NCI-H1092 (cell line): Measurements from ENCODE around the gene ABCC5.

Source experiments
- DNase-seq: peaks from one replicate; lab custom pipeline; 2025; lab: John Stamatoyannopoulos, UW

ABCC5 gene

DNA sequence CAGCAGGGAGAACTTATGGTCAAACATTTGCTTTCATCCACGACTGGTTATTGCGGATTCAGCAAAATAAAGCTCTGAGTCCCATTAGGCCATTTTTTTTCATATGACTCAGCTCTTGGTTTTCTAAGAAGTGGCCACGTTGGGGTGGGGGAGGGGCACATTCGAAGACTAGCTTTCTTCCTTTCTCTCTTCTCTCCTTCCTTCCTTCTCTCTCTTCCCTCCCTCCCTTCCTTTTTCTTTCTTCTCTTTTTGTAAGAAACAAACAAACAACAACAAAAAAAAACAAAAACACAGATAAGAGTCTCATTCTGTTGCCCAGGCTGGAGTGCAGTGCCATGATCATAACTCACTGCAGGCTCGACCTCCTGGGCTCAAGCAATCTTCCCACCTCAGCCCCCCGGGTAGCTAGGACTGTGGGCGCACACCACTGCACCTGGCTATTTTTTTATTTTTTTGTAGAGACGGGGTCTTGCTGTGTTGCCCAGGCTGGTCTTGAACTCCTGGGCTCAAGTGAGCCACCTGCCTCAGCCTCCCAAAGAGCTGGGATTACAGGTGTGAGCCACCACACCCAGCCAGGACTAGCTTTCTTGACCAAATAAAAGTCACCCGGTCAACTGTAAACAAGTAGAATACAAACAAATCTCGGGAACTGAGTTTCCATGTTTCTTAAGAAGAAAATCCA is 41.6 kb downstream of the ABCC5 start:
- DNase-seq: no peak

DNA sequence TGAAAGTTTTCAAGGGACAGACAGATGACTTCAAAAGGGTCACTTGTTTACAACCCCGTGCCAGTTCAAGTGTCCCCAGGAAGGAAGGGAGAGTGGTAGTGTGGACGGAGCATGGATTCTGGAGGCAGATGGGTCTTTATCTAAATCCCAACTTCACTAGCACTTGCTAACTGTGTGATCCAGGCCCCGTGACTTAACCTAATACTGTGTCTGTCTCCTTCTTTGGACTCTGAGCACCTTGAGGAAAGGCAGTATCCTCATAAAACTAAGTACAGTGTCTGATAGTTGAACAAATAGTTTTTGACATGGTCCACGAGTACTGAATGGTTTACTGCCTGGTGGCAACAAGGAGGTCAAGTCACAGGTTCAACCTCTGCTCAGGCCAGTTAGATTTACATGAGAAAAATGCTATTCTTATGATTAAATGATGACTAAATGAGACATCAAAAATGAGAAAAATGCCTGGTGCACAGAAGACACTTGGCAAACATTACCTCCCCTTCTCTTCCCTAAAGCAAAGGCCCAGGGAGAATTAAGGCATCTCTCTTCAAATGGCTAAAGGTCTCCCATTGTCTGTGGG is 48.9 kb downstream of the ABCC5 start:
- DNase-seq: no peak

DNA sequence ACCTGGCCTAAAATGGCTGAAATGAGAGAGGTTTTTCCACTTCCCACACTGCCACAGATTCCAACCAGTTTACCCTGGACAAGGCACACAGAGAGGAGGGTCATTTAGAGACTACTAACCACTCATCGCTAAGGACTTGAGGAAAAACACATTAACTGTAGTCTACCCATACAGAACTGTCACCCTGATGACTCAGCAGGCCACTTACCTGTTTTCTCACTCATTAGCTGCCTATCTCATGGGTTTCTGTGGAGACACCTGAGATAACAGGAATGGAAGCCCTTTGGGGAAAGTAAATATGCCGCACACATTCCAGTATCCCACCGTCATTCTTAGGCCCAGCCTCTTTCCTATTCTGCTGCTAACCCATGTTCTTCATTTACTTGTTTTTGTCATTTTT is 50.0 kb downstream of the ABCC5 start:
- no peak for DNase-seq

DNA sequence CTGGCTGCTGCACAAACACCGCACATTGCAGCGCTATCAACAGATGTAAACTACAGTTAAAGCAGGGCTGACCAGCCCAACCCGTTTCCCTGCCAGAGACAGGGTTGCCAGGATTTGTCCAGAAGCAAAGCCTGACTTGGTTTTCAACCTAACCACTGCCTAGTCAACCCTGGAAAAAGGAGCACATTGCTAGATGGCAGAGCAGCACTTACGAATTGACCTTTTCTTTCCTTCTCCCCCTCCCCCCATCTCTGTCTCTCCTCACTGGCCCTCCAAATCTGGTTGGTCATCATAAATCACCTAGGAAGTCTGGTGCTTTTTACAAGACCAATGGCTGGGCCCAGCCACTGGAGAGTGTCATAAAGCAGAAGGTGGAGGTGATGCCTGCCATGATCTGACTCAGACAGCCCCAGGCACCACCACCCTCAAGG is 51.3 kb downstream of the ABCC5 start:
- no peak for DNase-seq

DNA sequence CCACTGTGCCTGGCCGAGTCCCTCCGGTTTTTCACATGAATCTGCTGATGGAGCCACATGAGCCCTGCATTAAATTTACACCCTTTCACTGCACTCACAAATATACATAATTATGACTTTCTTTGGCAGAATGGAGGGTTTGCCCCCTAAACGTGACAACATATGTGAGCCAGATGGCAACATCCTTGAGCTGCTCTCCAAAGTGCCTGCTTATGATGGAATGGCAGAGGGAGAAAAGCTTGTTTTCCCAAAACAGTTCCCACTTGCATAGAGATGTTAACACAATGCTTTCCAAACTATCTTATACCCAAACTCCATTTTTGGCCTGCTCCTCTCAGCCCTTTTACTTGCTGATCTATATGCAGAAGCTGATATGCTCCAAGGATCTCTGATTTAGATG is 54.9 kb downstream of the ABCC5 start:
- DNase-seq: no peak

DNA sequence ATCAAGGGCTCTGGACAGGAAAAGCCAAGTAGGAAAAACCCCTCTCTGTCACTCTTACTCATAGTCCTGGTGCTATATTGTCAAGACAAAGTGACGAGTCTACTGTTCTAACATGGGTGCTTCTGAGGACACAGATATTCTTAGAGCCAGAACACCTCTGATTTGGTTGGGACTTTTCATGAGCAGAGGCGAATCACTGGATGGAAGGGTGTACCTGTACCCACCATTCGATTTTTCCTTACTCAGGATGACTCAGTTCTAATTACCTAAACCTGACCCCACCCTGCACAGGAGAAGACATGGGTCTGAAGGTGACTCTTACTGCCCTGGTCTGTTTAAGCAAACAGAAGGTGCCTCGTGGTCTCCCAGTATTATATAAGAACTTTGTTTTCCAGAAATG is 58.5 kb downstream of the ABCC5 start:
- DNase-seq: no peak

DNA sequence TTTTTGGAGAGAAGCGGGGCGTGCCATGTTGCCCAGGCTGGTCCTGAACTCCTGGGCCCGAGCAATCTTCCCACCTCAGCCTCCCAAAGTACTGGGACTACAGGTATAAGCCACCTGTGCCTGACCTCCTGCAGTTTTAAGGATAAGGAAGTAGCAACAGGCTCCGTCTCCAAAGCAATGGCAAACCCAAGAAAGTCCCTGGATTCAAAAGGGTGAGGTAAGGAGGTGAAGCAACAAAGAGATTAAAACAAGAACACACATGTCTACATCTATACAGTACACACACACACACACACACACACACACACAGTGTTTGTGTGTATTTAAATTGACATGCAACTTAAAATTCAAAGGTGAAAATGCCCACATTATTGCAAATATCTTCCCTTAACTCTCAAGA is 58.9 kb downstream of the ABCC5 start:
- no peak for DNase-seq

DNA sequence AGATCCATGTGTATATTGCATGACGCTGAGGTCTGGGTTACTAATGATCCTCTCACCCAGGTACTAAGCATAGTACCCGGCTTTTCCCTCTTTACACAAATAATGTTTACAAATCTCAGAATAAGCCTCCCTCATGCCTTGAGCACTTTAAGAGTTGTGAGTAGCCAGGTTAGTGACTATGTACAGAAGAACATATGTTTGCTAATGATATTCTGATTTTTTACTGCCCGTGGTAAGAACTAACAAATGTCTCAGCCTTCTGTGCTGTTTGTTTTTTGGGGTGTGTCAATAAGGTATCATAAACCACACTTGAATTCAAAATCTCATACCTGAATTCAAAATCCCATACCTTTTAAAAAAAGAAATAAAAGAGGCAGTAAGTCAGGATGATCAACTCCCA is 59.5 kb downstream of the ABCC5 start:
- no peak for DNase-seq

DNA sequence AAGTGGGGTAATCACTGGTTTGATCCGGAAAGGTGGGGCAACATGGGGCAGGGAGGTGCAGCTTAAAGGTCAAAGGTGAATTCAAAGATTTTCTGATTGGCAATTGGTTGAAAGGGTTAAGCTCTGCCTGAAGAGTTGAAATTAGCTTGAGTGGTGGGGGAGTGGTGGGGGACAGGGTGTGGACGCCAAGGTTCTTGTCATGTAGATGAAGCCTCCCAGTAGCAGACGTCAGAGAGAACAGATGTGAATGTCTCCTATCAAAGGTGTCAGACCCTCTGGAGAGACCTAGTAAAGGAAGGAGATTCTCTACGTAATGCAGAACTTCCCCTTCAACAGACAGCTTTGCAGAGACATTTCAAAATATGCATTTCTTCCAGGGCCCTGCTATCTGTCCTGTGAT is 62.8 kb downstream of the ABCC5 start:
- DNase-seq: no peak

DNA sequence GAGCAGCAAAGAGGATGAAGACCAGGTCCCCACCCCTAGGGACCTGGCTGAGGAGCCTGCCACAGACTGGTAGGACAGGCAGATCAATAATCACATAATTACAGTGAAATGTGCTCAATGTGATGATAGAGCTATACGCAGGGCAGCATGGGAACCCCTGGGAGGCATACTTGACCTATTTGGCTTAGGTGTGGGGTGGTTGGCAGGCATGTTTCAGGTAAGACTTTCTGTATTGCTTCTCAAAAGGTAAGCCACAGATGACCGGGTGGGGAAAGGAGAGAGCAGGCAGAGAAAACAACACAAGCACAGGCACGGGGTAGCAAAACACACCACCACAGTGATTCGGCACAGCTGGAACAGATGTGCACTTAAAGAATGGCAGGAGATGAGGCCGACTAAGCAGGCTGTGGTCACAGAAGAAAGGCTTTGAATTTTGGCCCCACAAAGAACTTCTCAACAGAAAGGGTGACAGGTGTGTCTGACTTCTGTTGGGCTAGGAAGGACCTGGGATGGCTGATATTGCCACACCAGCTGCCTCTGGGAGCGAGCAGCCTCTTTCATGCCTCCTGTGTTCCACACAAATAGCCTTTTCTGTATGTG is 64.1 kb downstream of the ABCC5 start:
- no peak for DNase-seq

DNA sequence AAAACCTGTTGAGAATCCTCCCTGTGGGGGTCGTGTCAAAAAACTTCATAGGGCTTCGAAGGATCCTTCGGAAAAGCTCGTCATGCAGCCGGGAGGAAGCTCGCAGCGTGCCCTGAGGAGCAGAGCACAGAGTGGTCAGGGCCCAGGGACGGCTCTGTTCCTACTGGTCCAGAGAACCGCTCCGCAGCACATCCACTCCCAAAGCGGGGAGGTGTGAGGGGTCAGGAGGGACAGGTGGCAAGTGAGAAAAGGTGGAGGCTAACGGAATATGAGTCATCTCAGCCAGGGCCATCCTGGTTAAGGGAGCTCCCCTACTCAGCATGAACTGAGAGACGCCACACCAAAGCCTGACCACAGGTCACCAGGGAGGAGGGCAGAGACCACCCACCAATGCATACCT is 66.2 kb downstream of the ABCC5 start:
- DNase-seq: no peak

DNA sequence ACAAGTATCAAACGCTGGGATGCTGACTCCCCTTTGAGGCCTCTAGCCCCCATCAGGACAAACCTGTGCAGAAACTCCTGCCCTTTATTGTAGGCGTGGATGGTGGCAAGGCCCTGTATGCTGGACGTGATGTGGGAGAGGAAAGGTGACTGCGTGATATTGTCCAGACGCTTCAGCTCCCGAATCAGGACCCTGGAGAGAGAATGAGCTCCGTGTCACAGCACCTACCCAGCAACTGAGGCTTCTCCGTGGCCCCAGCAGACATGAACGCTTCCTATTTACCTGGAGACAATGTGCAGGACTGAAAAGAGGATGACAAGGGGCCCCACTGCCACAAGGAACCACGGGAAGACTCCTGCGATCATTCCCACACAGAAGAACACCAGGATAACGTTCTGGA is 68.0 kb downstream of the ABCC5 start:
- DNase-seq: no peak

DNA sequence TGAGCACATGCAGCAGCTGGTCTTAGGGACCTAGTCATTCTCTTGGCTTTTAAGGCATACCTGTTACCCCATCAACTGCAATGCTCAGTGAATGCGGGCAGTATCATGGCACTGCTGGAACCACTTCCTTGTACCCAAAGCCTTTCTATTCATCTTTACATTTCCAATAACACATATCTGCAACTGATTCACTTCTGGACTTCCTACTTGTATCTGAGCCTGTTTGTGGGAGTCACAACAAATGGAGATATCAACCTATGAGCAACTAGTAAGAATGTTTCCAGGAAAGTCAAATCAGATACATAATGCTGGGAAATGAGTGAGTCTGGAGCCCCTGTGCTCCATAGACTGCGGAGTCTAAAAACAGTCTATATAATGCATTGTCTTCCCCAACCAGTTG is 71.6 kb downstream of the ABCC5 start:
- no peak for DNase-seq

DNA sequence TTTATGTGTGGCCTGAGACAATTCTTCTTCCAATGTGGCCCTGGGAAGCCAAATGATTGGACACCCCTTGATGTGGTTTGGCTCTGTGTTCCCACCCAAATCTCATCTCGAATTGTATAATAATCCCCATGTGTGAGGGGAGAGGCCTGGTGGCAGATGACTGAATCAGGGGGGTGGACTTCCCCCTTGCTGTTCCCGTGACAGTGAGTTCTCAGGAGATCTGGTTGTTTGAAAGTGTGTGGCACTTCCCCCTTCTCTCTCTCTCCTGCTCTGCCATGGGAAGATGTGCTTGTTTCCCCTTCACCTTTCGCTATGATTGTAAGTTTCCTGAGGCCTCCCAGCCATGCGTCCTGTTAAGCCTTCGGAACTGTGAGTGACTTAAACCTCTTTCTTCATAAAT is 72.9 kb downstream of the ABCC5 start:
- DNase-seq: no peak

DNA sequence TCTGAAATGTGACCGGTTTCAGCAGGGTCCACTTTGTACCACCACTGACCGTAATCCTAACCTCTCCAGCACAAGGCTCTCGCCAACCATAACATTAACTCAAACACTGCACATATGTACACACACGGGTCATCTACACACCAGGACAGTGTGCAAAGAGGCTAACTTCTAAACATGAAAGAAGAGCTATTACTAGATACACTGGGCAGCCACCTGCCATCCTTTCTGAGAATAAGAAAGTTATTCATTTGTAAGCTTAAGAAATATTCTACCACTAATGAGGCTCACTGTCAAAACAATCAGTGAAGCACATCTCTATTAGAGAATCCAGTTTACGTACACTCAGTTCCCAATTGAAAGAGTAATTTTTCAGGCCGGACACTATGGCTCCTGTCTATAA is 73.9 kb downstream of the ABCC5 start:
- no peak for DNase-seq

DNA sequence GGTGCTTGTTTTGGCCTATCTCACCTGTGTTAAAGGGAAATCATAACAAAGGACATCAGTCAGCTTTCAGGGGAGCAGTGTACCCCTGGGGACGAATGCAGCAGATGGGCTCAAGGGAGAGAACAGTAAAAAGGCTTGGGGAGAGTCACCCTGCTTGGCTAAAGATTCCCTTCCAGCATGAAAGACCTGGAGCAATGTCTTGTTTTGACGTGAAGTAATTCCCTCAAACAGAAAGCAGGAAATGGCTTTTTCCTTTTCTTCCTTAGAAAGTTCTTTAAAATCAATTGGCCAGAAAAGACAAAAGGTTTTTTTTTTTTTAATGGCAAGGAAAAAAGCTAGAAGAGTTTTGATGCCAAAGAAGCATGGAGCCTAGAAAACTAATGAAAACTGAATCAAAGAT is 76.5 kb downstream of the ABCC5 start:
- DNase-seq: no peak

DNA sequence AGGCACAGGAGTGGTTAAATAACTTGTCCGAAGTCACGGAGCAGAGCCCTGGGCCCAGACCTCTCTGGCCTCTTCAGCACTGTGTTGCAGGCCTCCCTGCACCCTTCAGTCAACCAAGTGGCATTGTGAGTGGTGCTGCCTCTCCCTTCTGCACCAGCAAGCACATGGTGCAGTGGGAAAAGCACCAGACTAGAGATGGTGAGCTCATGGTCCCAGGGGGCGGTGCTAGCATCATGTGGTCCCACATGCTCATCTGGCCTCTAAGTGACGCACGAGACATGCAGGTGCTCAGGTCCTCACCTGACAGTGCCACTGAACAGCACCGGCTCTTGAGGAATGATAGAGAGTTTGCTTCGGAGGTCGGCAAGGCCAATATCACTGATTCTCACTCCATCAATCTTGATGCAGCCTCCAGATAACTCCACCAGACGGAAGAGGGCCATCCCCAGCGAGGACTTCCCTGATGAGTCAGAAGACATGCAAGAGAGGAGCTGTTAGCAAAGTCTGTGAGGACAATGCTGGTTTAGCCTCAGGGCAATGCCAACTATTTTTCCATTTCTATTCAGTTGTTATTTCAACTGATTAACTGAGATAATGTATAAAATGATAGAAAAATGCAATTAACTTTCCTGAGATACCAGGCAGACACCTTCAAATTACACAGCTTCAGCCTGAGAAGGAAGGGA is 79.9 kb downstream of the ABCC5 start:
- no peak for DNase-seq

DNA sequence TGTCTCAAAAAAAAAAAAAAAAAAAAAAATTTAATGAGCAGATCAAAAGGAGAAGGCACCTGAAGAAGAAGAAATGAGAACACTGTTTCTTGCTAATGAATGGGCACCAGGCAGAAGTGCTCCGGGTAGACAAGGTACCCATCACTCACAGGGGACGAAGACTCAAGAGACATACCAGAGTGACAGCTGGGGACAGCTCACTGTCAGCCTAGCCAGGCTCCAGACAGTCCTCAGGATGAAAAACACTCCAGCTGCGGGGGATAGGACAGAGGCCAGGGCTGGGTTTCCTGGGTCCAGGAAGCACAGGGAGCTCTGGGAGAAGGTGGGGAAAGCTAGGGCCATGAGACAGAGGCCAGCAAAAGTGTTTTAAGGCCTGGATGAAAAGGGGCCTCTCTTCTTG is 84.5 kb downstream of the ABCC5 start:
- no peak for DNase-seq

DNA sequence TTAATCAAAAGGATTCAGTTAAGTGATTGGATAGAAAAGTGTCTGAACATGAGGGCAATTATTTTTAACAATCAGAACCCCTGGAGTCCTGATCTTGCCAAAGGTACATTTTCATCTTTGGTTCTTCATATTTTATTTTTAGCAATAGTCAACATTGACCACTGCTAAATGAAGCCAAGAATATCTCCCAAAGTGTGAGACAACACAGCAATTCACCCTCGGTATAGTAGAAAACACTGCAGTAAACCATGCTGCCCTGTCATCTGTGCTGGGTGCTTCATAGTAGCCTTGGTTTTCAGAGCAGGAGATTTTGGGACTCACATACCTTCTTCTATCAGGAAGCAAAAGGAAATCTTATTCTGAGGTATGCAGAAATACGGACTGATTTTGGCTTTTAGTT is 85.8 kb downstream of the ABCC5 start:
- DNase-seq: no peak

DNA sequence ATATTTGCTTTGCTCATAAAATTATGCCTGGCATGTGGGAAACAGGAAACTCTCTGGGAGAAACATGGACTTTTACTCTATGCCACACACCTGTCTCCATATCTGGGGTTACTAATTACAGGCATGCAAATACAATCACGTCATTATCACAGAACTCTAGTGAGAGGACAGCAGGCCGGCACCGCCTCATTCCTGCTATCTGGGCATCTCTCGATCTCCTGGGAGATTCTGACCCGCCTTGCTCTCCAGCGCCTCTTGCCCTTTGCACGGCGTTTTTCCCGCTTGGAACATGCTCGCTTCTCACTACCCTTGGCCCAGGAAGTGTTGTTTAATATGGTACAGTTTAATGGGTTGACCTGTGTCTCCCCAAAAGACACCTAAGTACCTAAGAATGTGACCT is 87.6 kb downstream of the ABCC5 start:
- DNase-seq: no peak

DNA sequence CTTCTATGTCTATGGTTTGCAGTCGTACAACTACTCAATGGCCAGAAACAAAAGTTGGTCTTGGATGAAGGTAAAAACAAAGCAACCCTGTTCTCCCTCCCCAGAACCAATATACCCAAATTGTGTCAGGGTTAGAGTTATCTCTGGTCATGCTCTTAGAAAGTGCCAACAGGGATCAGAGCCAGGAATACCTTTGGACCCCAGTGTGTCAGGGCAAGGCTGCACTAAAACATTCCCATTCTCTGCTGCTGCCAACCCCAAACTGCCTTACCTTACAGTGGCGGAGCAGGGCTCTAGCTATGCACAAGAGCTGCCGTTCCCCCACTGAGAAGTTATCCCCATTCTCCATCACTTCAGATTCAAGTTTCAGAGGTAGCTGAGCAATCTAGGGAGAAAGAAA is 90.6 kb downstream of the ABCC5 start:
- no peak for DNase-seq

DNA sequence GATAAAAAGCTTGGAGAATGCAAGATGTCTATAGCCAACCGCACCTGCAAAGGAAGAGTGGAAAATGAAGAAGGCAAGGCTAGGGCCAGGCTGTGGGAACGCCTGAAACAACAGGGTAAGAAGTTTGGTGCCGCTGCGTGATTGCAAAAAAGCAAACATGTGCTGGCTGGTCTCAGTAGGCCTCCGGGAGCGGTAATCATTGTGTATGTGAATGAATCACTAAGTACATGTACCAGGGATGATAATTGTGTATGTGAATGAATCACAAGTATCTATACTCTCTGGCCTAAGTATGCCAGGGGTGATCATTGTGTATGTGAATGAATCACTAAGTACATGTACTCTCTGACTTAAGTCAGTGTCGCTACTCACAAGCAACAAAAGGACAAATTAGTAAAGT is 92.7 kb downstream of the ABCC5 start:
- DNase-seq: no peak

DNA sequence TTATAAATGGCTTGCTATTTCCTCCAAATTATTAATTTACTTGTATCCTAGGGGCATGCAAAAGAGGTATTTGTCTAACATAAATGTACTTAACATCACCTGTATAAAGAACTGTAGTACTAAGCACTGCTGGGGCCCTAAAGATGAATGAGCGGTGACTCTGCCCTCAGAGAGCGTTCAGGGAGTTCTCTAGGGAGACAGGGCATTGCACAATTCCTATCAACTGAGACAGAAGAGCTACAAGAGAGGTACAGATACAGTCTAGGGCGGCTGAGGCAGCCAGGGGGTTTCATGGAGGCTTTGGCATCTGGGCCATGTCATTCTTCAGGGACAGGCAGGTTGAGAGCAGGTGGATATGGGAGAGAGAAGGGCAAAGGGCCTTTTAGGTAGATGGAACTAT is 93.1 kb downstream of the ABCC5 start:
- no peak for DNase-seq
